HCT116 (cell line): ENCODE data around the gene KCNK4. TPM values are rescaled to one million over a fixed set of nuclear protein-coding genes. Genes with fewer than 3 reads are reported as not detected.

Experiments
- ATAC-seq: fragments of 200-7000 bp; cut with Tn5 transposase; 2 replicates; pipeline ENCODE4 v1.9.1; 2020; ENCODE audit warnings: mild to moderate bottlenecking, moderate library complexity
- BruUV-seq: library from RNA; stranded (reverse); fragments of 400-500 nt; replicated peaks from 2 replicates; lab custom pipeline; 2021; lab: Mats Ljungman, UMichigan
- CTCF ChIA-PET: fragments of 300-600 bp; sonication (Branson Sonifier 250); formaldehyde crosslinking; loops from one replicate; lab custom pipeline; 2021; ENCODE audit warnings: antibody characterized with exemption; lab: Charles Lee
- POLR2A ChIA-PET: fragments of 300-600, 350-600 bp; sonication (Branson Sonifier 250); formaldehyde crosslinking; loops from one replicate; lab custom pipeline; 2021; ENCODE audit warnings: antibody characterized with exemption; lab: Charles Lee
- RAD21 ChIA-PET, 2 experiments: fragments of 300-600 bp; sonication (Branson Sonifier 250); formaldehyde crosslinking; loops; one replicate each; lab custom pipeline; 2023; ENCODE audit warnings: low total read pairs in 2 of 2; ENCODE audit not compliant: uncharacterized antibody in 2 of 2, unreplicated experiment in 2 of 2, low non-redundant PET in 1 of 2; lab: Charles Lee
- DNase-seq: peaks from one replicate; pipeline ENCODE4 v3.0.0-alpha.2; 2010; ENCODE audit warnings: low read depth, low spot score
- H2AFZ ChIP-seq: fragments of 200-600 bp; shearing (Covaris generic), sonication (generic); 2 replicates; pipeline ENCODE4 v1.6.1; 2017; ENCODE audit warnings: low read depth, mixed run types, mixed read lengths, antibody characterized with exemption, low read length; ENCODE audit not compliant: poor library complexity, severe bottlenecking
- H3K27ac ChIP-seq: 2 replicates; pipeline ENCODE4 v1.5.1; 2012; ENCODE audit warnings: low read depth, low read length
- H3K27me3 ChIP-seq: fragments of 200-600 bp; sonication (generic); 2 replicates; pipeline ENCODE4 v1.6.1; 2016; ENCODE audit warnings: mixed run types, low read length, mixed read lengths; ENCODE audit not compliant: insufficient read depth
- H3K36me3 ChIP-seq, 2 experiments: fragments of 200-500 bp in 1 of 2; fragments of 200-600 bp in 1 of 2; sonication (Bioruptor generic) in 1 of 2; sonication (generic) in 1 of 2; 2 replicates each; pipeline versions ENCODE4 v1.5.1 to v1.6.1; 2014 to 2016; ENCODE audit warnings: low read length in 2 of 2, inconsistent platforms in 1 of 2, mixed read lengths in 1 of 2, mixed run types in 1 of 2; ENCODE audit not compliant: insufficient read depth in 2 of 2, control insufficient read depth in 1 of 2
- H3K4me1 ChIP-seq, 2 experiments: fragments of 200-600 bp in 1 of 2; sonication (generic) in 1 of 2; 2 replicates each; pipeline versions ENCODE4 v1.5.1 to v1.6.1; 2012 to 2017; ENCODE audit warnings: low read length in 2 of 2, inconsistent platforms in 1 of 2, mild to moderate bottlenecking in 1 of 2, mixed read lengths in 1 of 2, mixed run types in 1 of 2, moderate library complexity in 1 of 2; ENCODE audit not compliant: insufficient read depth in 2 of 2, control insufficient read depth in 1 of 2
- H3K4me2 ChIP-seq: fragments of 200-600 bp; sonication (generic); 2 replicates; pipeline ENCODE4 v1.6.1; 2017; ENCODE audit warnings: mixed run types, low read length, mixed read lengths
- H3K4me3 ChIP-seq, 2 experiments: fragments of 200-600 bp in 1 of 2; sonication (generic) in 1 of 2; replicated peaks in 1 of 2; 2 replicates each; pipeline ENCODE4 v1.5.1; 2011 to 2016; ENCODE audit warnings: low read length in 2 of 2, control low read depth in 1 of 2, low read depth in 1 of 2, mild to moderate bottlenecking in 1 of 2, mixed read lengths in 1 of 2, mixed run types in 1 of 2
- H3K79me2 ChIP-seq: fragments of 200-600 bp; sonication (generic); 2 replicates; pipeline ENCODE4 v1.6.1; 2017; ENCODE audit warnings: mild to moderate bottlenecking, mixed run types, low read length, moderate library complexity, mixed read lengths; ENCODE audit not compliant: insufficient read depth
- H3K9ac ChIP-seq: fragments of 200-600 bp; sonication (generic); 2 replicates; pipeline ENCODE4 v1.6.1; 2016; ENCODE audit warnings: low read length, mixed read lengths
- H3K9me2 ChIP-seq: fragments of 200-600 bp; sonication (generic), shearing (Covaris generic); 2 replicates; pipeline ENCODE4 v1.6.1; 2017; ENCODE audit warnings: mixed run types, mild to moderate bottlenecking, moderate library complexity; ENCODE audit not compliant: insufficient read depth
- H3K9me3 ChIP-seq, 2 experiments: fragments of 200-500 bp in 1 of 2; fragments of 200-600 bp in 1 of 2; sonication (Bioruptor generic) in 1 of 2; sonication (generic) in 1 of 2; 2 replicates each; pipeline ENCODE4 v1.6.1; 2014 to 2017; ENCODE audit warnings: low read length in 2 of 2, mixed read lengths in 2 of 2, inconsistent platforms in 1 of 2, low read depth in 1 of 2, mild to moderate bottlenecking in 1 of 2, mixed run types in 1 of 2, moderate library complexity in 1 of 2; ENCODE audit not compliant: control insufficient read depth in 1 of 2, insufficient read depth in 1 of 2
- H4K20me1 ChIP-seq: fragments of 200-600 bp; sonication (generic), shearing (Covaris generic); 2 replicates; pipeline ENCODE4 v1.6.1; 2017; ENCODE audit warnings: mixed run types, mild to moderate bottlenecking, moderate library complexity; ENCODE audit not compliant: insufficient read depth
- ATF3 ChIP-seq: IDR thresholded peaks from 2 replicates; pipeline ENCODE4 v1.6.1; 2012
- CEBPB ChIP-seq: IDR thresholded peaks from 2 replicates; pipeline ENCODE4 v1.6.1; 2012; ENCODE audit warnings: low read depth
- EGR1 ChIP-seq: IDR thresholded peaks from 2 replicates; pipeline ENCODE4 v1.6.1; 2012; ENCODE audit warnings: low read depth
- ELF1 ChIP-seq: IDR thresholded peaks from 2 replicates; pipeline ENCODE4 v1.6.1; 2012; ENCODE audit warnings: low read depth, borderline replicate concordance
- EZH2phosphoT487 ChIP-seq: fragments of 200-600 bp; IDR thresholded peaks from 2 replicates; pipeline ENCODE4 v1.6.1; 2018; ENCODE audit warnings: antibody characterized with exemption, borderline replicate concordance
- FOSL1 ChIP-seq: IDR thresholded peaks from 2 replicates; pipeline ENCODE4 v1.6.1; 2012; ENCODE audit warnings: low read depth
- JUND ChIP-seq: IDR thresholded peaks from 2 replicates; pipeline ENCODE4 v1.6.1; 2012
- MAX ChIP-seq: IDR thresholded peaks from 2 replicates; pipeline ENCODE4 v1.6.1; 2012
- TCF7L2 ChIP-seq: IDR thresholded peaks from 2 replicates; pipeline ENCODE4 v1.7.0; 2011; ENCODE audit warnings: borderline replicate concordance, inconsistent platforms; ENCODE audit not compliant: insufficient read depth, insufficient read length; ENCODE audit errors: extremely low read depth
- YY1 ChIP-seq: IDR thresholded peaks from 2 replicates; pipeline ENCODE4 v1.6.1; 2011; ENCODE audit warnings: low read length, low read depth, moderate library complexity, mild to moderate bottlenecking; ENCODE audit not compliant: insufficient replicate concordance; ENCODE audit errors: extremely low read depth
- intact Hi-C: fragments of 100-400 bp; cut with micrococcal nuclease; formaldehyde crosslinking; loops from 2 replicates; pipeline ENCODE4 v1.10.0; 2022
- total RNA-seq: library from RNA; stranded (reverse); gene quantifications from one replicate; pipeline ENCODE4 v1.2.1, GENCODE V29; 2021; ENCODE audit not compliant: unreplicated experiment
- TF ChIP-seq, protein P1 (sequence below): IDR thresholded peaks from 2 replicates; pipeline ENCODE4 v1.6.1; 2012; ENCODE audit warnings: low read depth

KCNK4 gene
- total RNA-seq, 1 experiment from 2014 or later = not detected

DNA sequence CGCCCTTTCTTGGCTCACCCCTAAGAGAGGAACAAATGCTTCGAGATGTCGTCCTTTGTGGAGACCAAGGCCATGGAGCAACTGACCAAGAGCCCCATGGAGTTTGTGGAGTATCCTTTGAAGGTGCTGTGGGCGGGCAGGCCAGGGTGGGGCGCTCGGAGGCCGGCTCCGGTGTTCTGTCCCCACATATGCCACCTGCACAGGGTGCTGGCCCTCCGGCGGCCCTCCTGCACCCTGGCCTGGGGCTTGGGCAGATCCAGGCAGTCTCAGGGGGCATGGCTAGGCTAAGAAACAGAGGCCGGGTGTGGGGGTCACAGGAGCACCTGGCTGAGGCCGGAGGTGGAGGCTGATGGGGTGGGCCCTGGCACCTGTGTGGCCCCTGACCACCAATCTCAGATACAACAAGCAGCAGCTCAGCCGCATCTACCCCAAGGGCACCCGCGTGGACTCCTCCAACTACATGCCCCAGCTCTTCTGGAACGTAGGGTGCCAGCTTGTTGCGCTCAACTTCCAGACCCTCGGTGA lies 29.5 kb upstream of the KCNK4 start:
- ChIA-PET RAD21 (no interaction called here), CTCF (no interaction called here), POLR2A (interaction anchor here (0.9 kb wide), 2 partner anchors 9 to 93 kb away, joined by 3 read pairs; no protein-coding TSS in a partner anchor)
- Histone ChIP-seq H3K27me3 (no peaks in the 10 kb centered on the region), H3K9ac (no peak overlapping the region), H3K79me2 (peaks cover 6% of the 10 kb centered on the region; the same call in 1 of the 2 replicates), H4K20me1 (no peaks in the 10 kb centered on the region), H2AFZ (no peak overlapping the region), H3K36me3 (peaks cover 24 to 55% of the 10 kb centered on the region in 2 experiments; a peak in 3 of 4 replicates), H3K27ac (no peak overlapping the region), H3K4me3 (no peak overlapping the region), H3K9me2 (no peaks in the 10 kb centered on the region), H3K4me1 (peaks cover 2 to 3% of the 10 kb centered on the region in 2 experiments; a peak in 3 of 4 replicates), H3K4me2 (no peak overlapping the region), H3K9me3 (no peaks in the 10 kb centered on the region)
- TF ChIP-seq JUND = no peak
- TF ChIP-seq, protein P1, sequence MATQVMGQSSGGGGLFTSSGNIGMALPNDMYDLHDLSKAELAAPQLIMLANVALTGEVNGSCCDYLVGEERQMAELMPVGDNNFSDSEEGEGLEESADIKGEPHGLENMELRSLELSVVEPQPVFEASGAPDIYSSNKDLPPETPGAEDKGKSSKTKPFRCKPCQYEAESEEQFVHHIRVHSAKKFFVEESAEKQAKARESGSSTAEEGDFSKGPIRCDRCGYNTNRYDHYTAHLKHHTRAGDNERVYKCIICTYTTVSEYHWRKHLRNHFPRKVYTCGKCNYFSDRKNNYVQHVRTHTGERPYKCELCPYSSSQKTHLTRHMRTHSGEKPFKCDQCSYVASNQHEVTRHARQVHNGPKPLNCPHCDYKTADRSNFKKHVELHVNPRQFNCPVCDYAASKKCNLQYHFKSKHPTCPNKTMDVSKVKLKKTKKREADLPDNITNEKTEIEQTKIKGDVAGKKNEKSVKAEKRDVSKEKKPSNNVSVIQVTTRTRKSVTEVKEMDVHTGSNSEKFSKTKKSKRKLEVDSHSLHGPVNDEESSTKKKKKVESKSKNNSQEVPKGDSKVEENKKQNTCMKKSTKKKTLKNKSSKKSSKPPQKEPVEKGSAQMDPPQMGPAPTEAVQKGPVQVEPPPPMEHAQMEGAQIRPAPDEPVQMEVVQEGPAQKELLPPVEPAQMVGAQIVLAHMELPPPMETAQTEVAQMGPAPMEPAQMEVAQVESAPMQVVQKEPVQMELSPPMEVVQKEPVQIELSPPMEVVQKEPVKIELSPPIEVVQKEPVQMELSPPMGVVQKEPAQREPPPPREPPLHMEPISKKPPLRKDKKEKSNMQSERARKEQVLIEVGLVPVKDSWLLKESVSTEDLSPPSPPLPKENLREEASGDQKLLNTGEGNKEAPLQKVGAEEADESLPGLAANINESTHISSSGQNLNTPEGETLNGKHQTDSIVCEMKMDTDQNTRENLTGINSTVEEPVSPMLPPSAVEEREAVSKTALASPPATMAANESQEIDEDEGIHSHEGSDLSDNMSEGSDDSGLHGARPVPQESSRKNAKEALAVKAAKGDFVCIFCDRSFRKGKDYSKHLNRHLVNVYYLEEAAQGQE = no peak
- no peak for TF ChIP-seq FOSL1
- TF ChIP-seq ATF3 = no peak
- TF ChIP-seq CEBPB = no peak
- TF ChIP-seq TCF7L2 = no peak
- TF ChIP-seq MAX = no peak
- no peak for TF ChIP-seq YY1
- no peak for TF ChIP-seq EGR1
- no peak for TF ChIP-seq EZH2phosphoT487
- TF ChIP-seq ELF1 = no peak
- intact Hi-C loops = no loop called here
- ATAC-seq (no peak), DNase-seq (no peak)
- no TSS peak for BruUV-seq
